HG02642 (cell line): ENCODE measurements around the gene OSBPL8.

Experiments used
- ATAC-seq: cut with Tn5 transposase; IDR thresholded peaks from one replicate; pipeline ENCODE4 v1.9.1; 2021; ENCODE audit warnings: mild to moderate bottlenecking; ENCODE audit not compliant: unreplicated experiment, poor library complexity

Gene OSBPL8

GRCh38 chr12:76441016-76441415, 118.6 kb downstream of the OSBPL8 start:
- no peak for ATAC-seq

- ATAC-seq = no peak
These were observed 126.8 kb downstream of the OSBPL8 start for GRCh38 chr12:76432733-76433132.

- no peak for ATAC-seq
These were observed 131.5 kb downstream of the OSBPL8 start for GRCh38 chr12:76428117-76428516.

GRCh38 chr12:76426160-76426559, 133.4 kb downstream of the OSBPL8 start:
- ATAC-seq = no peak

GRCh38 chr12:76424941-76425340, 134.6 kb downstream of the OSBPL8 start:
- no peak for ATAC-seq

GRCh38 chr12:76422543-76423438, 136.8 kb downstream of the OSBPL8 start:
- ATAC-seq = no peak

- ATAC-seq = no peak
These were observed 137.4 kb downstream of the OSBPL8 start for GRCh38 chr12:76422154-76422542.

- ATAC-seq = no peak
These were observed 138.5 kb downstream of the OSBPL8 start for GRCh38 chr12:76421046-76421445.

GRCh38 chr12:76420222-76420621, 139.3 kb downstream of the OSBPL8 start:
- ATAC-seq = no peak

- peak; percentile 64 for ATAC-seq
These were observed 142.5 kb downstream of the OSBPL8 start for GRCh38 chr12:76417116-76417515.

- no peak for ATAC-seq
These were observed 146.4 kb downstream of the OSBPL8 start for GRCh38 chr12:76413121-76413520.

- no peak for ATAC-seq
These were observed 148.8 kb downstream of the OSBPL8 start for GRCh38 chr12:76410781-76411180.

GRCh38 chr12:76410371-76410770, 149.2 kb downstream of the OSBPL8 start:
- ATAC-seq = no peak

GRCh38 chr12:76409074-76409473, 150.5 kb downstream of the OSBPL8 start:
- no peak for ATAC-seq

GRCh38 chr12:76407710-76408109, 151.9 kb downstream of the OSBPL8 start:
- no peak for ATAC-seq

- no peak for ATAC-seq
These were observed 157.3 kb downstream of the OSBPL8 start for GRCh38 chr12:76402259-76402658.

GRCh38 chr12:76400136-76400535, 159.4 kb downstream of the OSBPL8 start:
- ATAC-seq = no peak

GRCh38 chr12:76399040-76399439, 160.5 kb downstream of the OSBPL8 start:
- ATAC-seq = no peak

GRCh38 chr12:76398106-76398505, 161.5 kb downstream of the OSBPL8 start:
- ATAC-seq = no peak

- ATAC-seq = no peak
These were observed 168.1 kb downstream of the OSBPL8 start for GRCh38 chr12:76391461-76391860.

GRCh38 chr12:76387614-76388013, 172.0 kb downstream of the OSBPL8 start:
- ATAC-seq = no peak

- ATAC-seq = no peak
These were observed 175.0 kb downstream of the OSBPL8 start for GRCh38 chr12:76384560-76384959.
